ENCODE data around the gene PIP5K1A. TPM values are rescaled to one million over a fixed set of nuclear protein-coding genes. Genes with fewer than 3 reads are reported as not detected.
A peak's percentile ranks its signal among the peaks of the same experiment; 100 is the strongest.

PIP5K1A gene
- total and polyA plus RNA-seq, 4 donors = 4.0 to 32.0 (median 13.6) TPM

GRCh38 chr1:151277249-151277648 lies 78.9 kb downstream of the PIP5K1A start:
- 74% methylated on average over 2 of the region's 2 CpGs for WGBS
- H3K9me3 ChIP-seq (ENCODE audit: control insufficient read depth in 4 of 4, low read length in 3 of 4) = no peaks in the 10 kb centered on the region
- peaks cover 0 to 8% (median 3%) of the 10 kb centered on the region in 4 donors for H3K4me1 ChIP-seq (ENCODE audit: control insufficient read depth in 4 of 4, insufficient read depth in 4 of 4, low read length in 3 of 4)
- no peak overlapping the region for H3K9ac ChIP-seq (ENCODE audit: low read depth in 1 of 2, low read length in 2 of 2)
- H3K27ac ChIP-seq (ENCODE audit: low read depth in 1 of 2, low read length in 2 of 2) = no peak overlapping the region
- H3K27me3 ChIP-seq (ENCODE audit: control insufficient read depth in 4 of 4, insufficient read depth in 4 of 4, low read length in 3 of 4) = no peaks in the 10 kb centered on the region
- DNase-seq (ENCODE audit: low spot score) = no peak
- no peak overlapping the region for H3K4me3 ChIP-seq (ENCODE audit: low read depth in 1 of 3, low read length in 3 of 3)
- H3K36me3 ChIP-seq (ENCODE audit: control insufficient read depth in 4 of 4, insufficient read depth in 3 of 4, low read depth in 1 of 4, low read length in 3 of 4) = no peaks in the 10 kb centered on the region
- TF ChIP-seq HNF4A (conservative IDR thresholded peaks at IDR 0.05) = no peak
- no peak for TF ChIP-seq JUND (IDR thresholded peaks at IDR 0.05)
- no peak for TF ChIP-seq ATF3 (IDR thresholded peaks at IDR 0.05)
- no peak for TF ChIP-seq MAX (IDR thresholded peaks at IDR 0.05)
- TF ChIP-seq RAD21 (IDR thresholded peaks at IDR 0.05) = no peak
- TF ChIP-seq YY1 (IDR thresholded peaks at IDR 0.05) = no peak
- no peak for TF ChIP-seq FOXA2 (IDR thresholded peaks at IDR 0.05)
- no peak for TF ChIP-seq SP1 (IDR thresholded peaks at IDR 0.05)

GRCh38 chr1:151281225-151281968 lies 83.0 kb downstream of the PIP5K1A start:
- Histone ChIP-seq H3K9ac (ENCODE audit: low read depth in 1 of 2, low read length in 2 of 2) (peak overlapping the region; percentile 67 to 92), H3K36me3 (ENCODE audit: control insufficient read depth in 4 of 4, insufficient read depth in 3 of 4, low read depth in 1 of 4, low read length in 3 of 4) (peaks cover 2 to 6% (median 5%) of the 10 kb centered on the region in 4 donors), H3K9me3 (ENCODE audit: control insufficient read depth in 4 of 4, low read length in 3 of 4) (no peaks in the 10 kb centered on the region), H3K27me3 (ENCODE audit: control insufficient read depth in 4 of 4, insufficient read depth in 4 of 4, low read length in 3 of 4) (no peaks in the 10 kb centered on the region), H3K4me1 (ENCODE audit: control insufficient read depth in 4 of 4, insufficient read depth in 4 of 4, low read length in 3 of 4) (peaks cover 3 to 16% (median 6%) of the 10 kb centered on the region in 4 donors), H3K4me3 (ENCODE audit: low read depth in 1 of 3, low read length in 3 of 3) (peak overlapping the region; percentile 89 to 99 (median 90)), H3K27ac (ENCODE audit: low read depth in 1 of 2, low read length in 2 of 2) (peak overlapping the region; percentile 99 to 100)
- DNase-seq (ENCODE audit: low spot score) = peak; percentile 97
- under 1% methylated on average over 48 of the region's 48 CpGs for WGBS
- TF ChIP-seq GABPA (IDR thresholded peaks at IDR 0.05 in 1 of 2, conservative IDR thresholded peaks at IDR 0.05 in 1 of 2) (peak; percentile 74 to 92), CTCF (IDR thresholded peaks at IDR 0.05; ENCODE audit: low read depth, low read length, missing input control) (peak; percentile 18), ZBTB33 (IDR thresholded peaks at IDR 0.05) (peak; percentile 81), JUND (IDR thresholded peaks at IDR 0.05) (peak; percentile 82 to 91), RAD21 (IDR thresholded peaks at IDR 0.05) (peak; percentile 64 to 68), TAF1 (conservative IDR thresholded peaks at IDR 0.05) (peak; percentile 76), REST (IDR thresholded peaks at IDR 0.05) (peak; percentile 36), HNF4G (IDR thresholded peaks at IDR 0.05) (peak; percentile 43), FOXA1 (IDR thresholded peaks at IDR 0.05) (no peak), MAX (IDR thresholded peaks at IDR 0.05) (peak; percentile 96), YY1 (IDR thresholded peaks at IDR 0.05) (peak; percentile 84), RXRA (IDR thresholded peaks at IDR 0.05) (peak; percentile 84 to 88), SP1 (IDR thresholded peaks at IDR 0.05) (peak; percentile 80), HNF4A (conservative IDR thresholded peaks at IDR 0.05) (peak; percentile 71 to 86), NR2F2 (IDR thresholded peaks at IDR 0.05) (peak; percentile 98), FOXA2 (IDR thresholded peaks at IDR 0.05) (no peak), ATF3 (IDR thresholded peaks at IDR 0.05) (peak; percentile 63), EGR1 (IDR thresholded peaks at IDR 0.05; ENCODE audit: low read depth in 2 of 2) (peak; percentile 86 to 94)

All from liver (tissue), 9 donors.